ENCODE results near the gene MVB12A.
A peak's percentile ranks its signal among the peaks of the same experiment; 100 is the strongest.

MVB12A gene

GRCh38 chr19:17445526-17446165, 25.8 kb downstream of the MVB12A start:
- no peak for DNase-seq (ENCODE audit: low spot score)

- DNase-seq (ENCODE audit: low spot score) = no peak
These were observed 27.9 kb downstream of the MVB12A start for GRCh38 chr19:17447704-17448130.

- DNase-seq (ENCODE audit: low spot score) = peak; percentile 50
These were observed 28.5 kb downstream of the MVB12A start, which contains the start of gene TMEM221 for GRCh38 chr19:17448131-17448967. Gene TMEM221 (minus strand): TSS chr19:17448668. CDS start chr19:17448462, 206 bp downstream.

- peak; percentile 14 for DNase-seq (ENCODE audit: low spot score)
These were observed 30.6 kb downstream of the MVB12A start for GRCh38 chr19:17450264-17451075.

GRCh38 chr19:17451820-17452219, 32.0 kb downstream of the MVB12A start:
- no peak for DNase-seq (ENCODE audit: low spot score)

GRCh38 chr19:17454576-17455071, 34.8 kb downstream of the MVB12A start:
- DNase-seq (ENCODE audit: low spot score) = no peak

- no peak for DNase-seq (ENCODE audit: low spot score)
These were observed 35.7 kb downstream of the MVB12A start for GRCh38 chr19:17455308-17456123.

- no peak for DNase-seq (ENCODE audit: low spot score)
These were observed 36.3 kb downstream of the MVB12A start for GRCh38 chr19:17456127-17456526.

GRCh38 chr19:17457616-17458015, 37.8 kb downstream of the MVB12A start:
- no peak for DNase-seq (ENCODE audit: low spot score)

GRCh38 chr19:17458970-17459369, 39.1 kb downstream of the MVB12A start:
- no peak for DNase-seq (ENCODE audit: low spot score)

- no peak for DNase-seq (ENCODE audit: low spot score)
These were observed 40.8 kb downstream of the MVB12A start, which contains the start of gene NXNL1 for GRCh38 chr19:17460372-17461230. Gene NXNL1 (minus strand): TSS chr19:17460926. CDS start chr19:17460869, 57 bp downstream.

- DNase-seq (ENCODE audit: low spot score) = no peak
These were observed 46.6 kb downstream of the MVB12A start for GRCh38 chr19:17466487-17466850.

- no peak for DNase-seq (ENCODE audit: low spot score)
These were observed 47.8 kb downstream of the MVB12A start for GRCh38 chr19:17467471-17468301.

GRCh38 chr19:17468302-17469091, 48.6 kb downstream of the MVB12A start:
- DNase-seq (ENCODE audit: low spot score) = no peak

GRCh38 chr19:17469092-17469480, 49.2 kb downstream of the MVB12A start:
- DNase-seq (ENCODE audit: low spot score) = no peak

GRCh38 chr19:17469481-17470067, 49.7 kb downstream of the MVB12A start:
- peak; percentile 96 for DNase-seq (ENCODE audit: low spot score)

- peak; percentile 91 for DNase-seq (ENCODE audit: low spot score)
These were observed 50.4 kb downstream of the MVB12A start, which contains the start of gene SLC27A1 for GRCh38 chr19:17470068-17470841. Gene SLC27A1 (plus strand): TSS chr19:17470524. CDS start chr19:17470541, 17 bp downstream.
